ENCODE data around the gene CTSO. TPM values are rescaled to one million over a fixed set of nuclear protein-coding genes. Genes with fewer than 3 reads are reported as not detected.

CTSO gene
- total RNA-seq, 1 donor from 2014 or later: 3.7 TPM

GRCh38 chr4:155952501-155952901 lies 1.2 kb downstream of the CTSO start:
- Histone ChIP-seq H3K36me3 (ENCODE audit: insufficient read depth, low read length) (no peaks in the 10 kb centered on the region), H3K4me1 (ENCODE audit: insufficient read depth, low read length) (peaks cover 10% of the 10 kb centered on the region), H3K4me2 (ENCODE audit: low read length) (peak overlapping the region; percentile 95), H2AFZ (ENCODE audit: low read depth, low read length) (peak overlapping the region; percentile 68), H3K9ac (ENCODE audit: low read length) (peak overlapping the region; percentile 97), H3K9me3 (ENCODE audit: insufficient read depth, low read depth, low read length) (no peaks in the 10 kb centered on the region), H3K27ac (ENCODE audit: low read depth, low read length) (peak overlapping the region; percentile 96), H4K20me1 (ENCODE audit: insufficient read depth, low read length) (no peaks in the 10 kb centered on the region), H3K79me2 (ENCODE audit: insufficient read depth, low read length) (no peaks in the 10 kb centered on the region), H3K27me3 (ENCODE audit: insufficient read depth, low read length) (no peaks in the 10 kb centered on the region), H3K4me3 (ENCODE audit: insufficient read depth, low read depth, low read length) (peak overlapping the region; percentile 26)
- H3K27ac Mint-ChIP-seq (ENCODE audit: unreplicated experiment): peak overlapping the region; percentile 83
- DNase-seq (ENCODE audit: low read depth) (no peak), FAIRE-seq (peak; percentile 41)
- no peaks in the 10 kb centered on the region for H3K9me3 Mint-ChIP-seq (ENCODE audit: unreplicated experiment)
- TF ChIP-seq EZH2 (IDR thresholded peaks at IDR 0.05; ENCODE audit: insufficient read depth, low read length) (no peak), CTCF (IDR thresholded peaks at IDR 0.05; ENCODE audit: insufficient read depth, low read depth, low read length) (no peak)
- no peaks in the 10 kb centered on the region for H3K27me3 Mint-ChIP-seq (ENCODE audit: low read depth, unreplicated experiment)
- peaks cover 13% of the 10 kb centered on the region for H3K4me1 Mint-ChIP-seq (ENCODE audit: low read depth, unreplicated experiment)
- no peaks in the 10 kb centered on the region for H3K36me3 Mint-ChIP-seq (ENCODE audit: low read depth, unreplicated experiment)
- H3K4me3 Mint-ChIP-seq (ENCODE audit: unreplicated experiment): no peak overlapping the region

- H3K9me3 Mint-ChIP-seq (ENCODE audit: unreplicated experiment): no peaks in the 10 kb centered on the region
- no peaks in the 10 kb centered on the region for H3K27me3 ChIP-seq (ENCODE audit: insufficient read depth, low read length)
- no peaks in the 10 kb centered on the region for H3K79me2 ChIP-seq (ENCODE audit: insufficient read depth, low read length)
- no peak for DNase-seq (ENCODE audit: low read depth)
- peaks cover 10% of the 10 kb centered on the region for H3K4me1 ChIP-seq (ENCODE audit: insufficient read depth, low read length)
- H3K9me3 ChIP-seq (ENCODE audit: insufficient read depth, low read depth, low read length): no peaks in the 10 kb centered on the region
- H3K9ac ChIP-seq (ENCODE audit: low read length): no peak overlapping the region
- TF ChIP-seq CTCF (IDR thresholded peaks at IDR 0.05; ENCODE audit: insufficient read depth, low read depth, low read length) (no peak), EZH2 (IDR thresholded peaks at IDR 0.05; ENCODE audit: insufficient read depth, low read length) (no peak)
- no peaks in the 10 kb centered on the region for H3K36me3 Mint-ChIP-seq (ENCODE audit: low read depth, unreplicated experiment)
- H3K4me2 ChIP-seq (ENCODE audit: low read length): no peak overlapping the region
- H3K4me1 Mint-ChIP-seq (ENCODE audit: low read depth, unreplicated experiment): peaks cover 13% of the 10 kb centered on the region
- no peak overlapping the region for H3K27ac ChIP-seq (ENCODE audit: low read depth, low read length)
- H3K4me3 Mint-ChIP-seq (ENCODE audit: unreplicated experiment): no peak overlapping the region
- H3K4me3 ChIP-seq (ENCODE audit: insufficient read depth, low read depth, low read length): no peak overlapping the region
- H4K20me1 ChIP-seq (ENCODE audit: insufficient read depth, low read length): no peaks in the 10 kb centered on the region
- H3K27me3 Mint-ChIP-seq (ENCODE audit: low read depth, unreplicated experiment): no peaks in the 10 kb centered on the region
- no peaks in the 10 kb centered on the region for H3K36me3 ChIP-seq (ENCODE audit: insufficient read depth, low read length)
- no peak overlapping the region for H2AFZ ChIP-seq (ENCODE audit: low read depth, low read length)
- FAIRE-seq: no peak
- H3K27ac Mint-ChIP-seq (ENCODE audit: unreplicated experiment): no peak overlapping the region
Measured at GRCh38 chr4:155950461-155950860, 3.2 kb downstream of the CTSO start.

- Histone ChIP-seq H3K4me3 (ENCODE audit: insufficient read depth, low read depth, low read length) (no peak overlapping the region), H3K4me2 (ENCODE audit: low read length) (peak overlapping the region; percentile 28), H3K9me3 (ENCODE audit: insufficient read depth, low read depth, low read length) (no peaks in the 10 kb centered on the region), H2AFZ (ENCODE audit: low read depth, low read length) (no peak overlapping the region), H4K20me1 (ENCODE audit: insufficient read depth, low read length) (no peaks in the 10 kb centered on the region), H3K9ac (ENCODE audit: low read length) (no peak overlapping the region), H3K27ac (ENCODE audit: low read depth, low read length) (no peak overlapping the region), H3K4me1 (ENCODE audit: insufficient read depth, low read length) (peaks cover 10% of the 10 kb centered on the region), H3K36me3 (ENCODE audit: insufficient read depth, low read length) (no peaks in the 10 kb centered on the region), H3K27me3 (ENCODE audit: insufficient read depth, low read length) (no peaks in the 10 kb centered on the region), H3K79me2 (ENCODE audit: insufficient read depth, low read length) (no peaks in the 10 kb centered on the region)
- Mint-ChIP-seq H3K4me3 (ENCODE audit: unreplicated experiment) (no peak overlapping the region), H3K4me1 (ENCODE audit: low read depth, unreplicated experiment) (peaks cover 13% of the 10 kb centered on the region), H3K36me3 (ENCODE audit: low read depth, unreplicated experiment) (no peaks in the 10 kb centered on the region), H3K27me3 (ENCODE audit: low read depth, unreplicated experiment) (no peaks in the 10 kb centered on the region), H3K9me3 (ENCODE audit: unreplicated experiment) (no peaks in the 10 kb centered on the region), H3K27ac (ENCODE audit: unreplicated experiment) (no peak overlapping the region)
- DNase-seq (ENCODE audit: low read depth) (peak; percentile 87), FAIRE-seq (no peak)
- TF ChIP-seq CTCF (IDR thresholded peaks at IDR 0.05; ENCODE audit: insufficient read depth, low read depth, low read length): no peak
- no peak for TF ChIP-seq EZH2 (IDR thresholded peaks at IDR 0.05; ENCODE audit: insufficient read depth, low read length)
Measured at GRCh38 chr4:155948541-155948940, 5.1 kb downstream of the CTSO start.

Data from astrocyte (in vitro differentiated cells and primary cell).